ENCODE data around the gene KDM8.
"Not testable (repeated sequence)": the region's sequence is repeated elsewhere in the genome, so short reads cannot be mapped to it uniquely, and the experiment has no call there.

Gene KDM8

GRCh38 chr16:27191352-27191924, 11.9 kb upstream of the KDM8 start:
- no peak for DNase-seq (ENCODE audit: low read depth)

- DNase-seq (ENCODE audit: low read depth) = no peak
Measured at GRCh38 chr16:27193300-27193990, 9.9 kb upstream of the KDM8 start.

- DNase-seq (ENCODE audit: low read depth) = no peak
Measured at GRCh38 chr16:27195076-27195741, 8.1 kb upstream of the KDM8 start.

GRCh38 chr16:27195941-27196595, 7.3 kb upstream of the KDM8 start:
- DNase-seq (ENCODE audit: low read depth) = no peak

GRCh38 chr16:27197004-27197403, 6.3 kb upstream of the KDM8 start:
- no peak for DNase-seq (ENCODE audit: low read depth)

GRCh38 chr16:27198451-27199234, 4.7 kb upstream of the KDM8 start:
- DNase-seq (ENCODE audit: low read depth) = no peak

GRCh38 chr16:27199235-27199586, 4.1 kb upstream of the KDM8 start:
- DNase-seq (ENCODE audit: low read depth) = no peak

- no peak for DNase-seq (ENCODE audit: low read depth)
Measured at GRCh38 chr16:27199736-27200135, 3.6 kb upstream of the KDM8 start.

- not testable (repeated sequence) for DNase-seq (ENCODE audit: low read depth)
Measured at GRCh38 chr16:27200914-27201313, 2.4 kb upstream of the KDM8 start.

GRCh38 chr16:27202923-27203506, 311 bp upstream of the KDM8 start:
- DNase-seq (ENCODE audit: low read depth) = no peak

- DNase-seq (ENCODE audit: low read depth) = no peak
Measured at GRCh38 chr16:27204312-27204915, 1.1 kb downstream of the KDM8 start.

GRCh38 chr16:27205423-27206065, 2.2 kb downstream of the KDM8 start:
- DNase-seq (ENCODE audit: low read depth) = no peak

- not testable (repeated sequence) for DNase-seq (ENCODE audit: low read depth)
Measured at GRCh38 chr16:27207121-27207520, 3.8 kb downstream of the KDM8 start.

GRCh38 chr16:27208081-27208680, 4.9 kb downstream of the KDM8 start:
- no peak for DNase-seq (ENCODE audit: low read depth)

- DNase-seq (ENCODE audit: low read depth) = no peak
Measured at GRCh38 chr16:27208796-27209195, 5.5 kb downstream of the KDM8 start.

GRCh38 chr16:27209591-27209990, 6.3 kb downstream of the KDM8 start:
- no peak for DNase-seq (ENCODE audit: low read depth)

GRCh38 chr16:27210174-27210573, 6.8 kb downstream of the KDM8 start:
- DNase-seq (ENCODE audit: low read depth) = no peak

- no peak for DNase-seq (ENCODE audit: low read depth)
Measured at GRCh38 chr16:27211026-27211425, 7.7 kb downstream of the KDM8 start.

- DNase-seq (ENCODE audit: low read depth) = no peak
Measured at GRCh38 chr16:27214084-27214961, 11.0 kb downstream of the KDM8 start.
